Liver (tissue), 9 donors: Measurements from ENCODE around the gene TMEM270. TPM values are rescaled to one million over a fixed set of nuclear protein-coding genes. Genes with fewer than 3 reads are reported as not detected.

ENCODE experiments used
- DNase-seq: peaks from one replicate; pipeline ENCODE4 v3.0.0-alpha.2; 2017; ENCODE audit warnings: low spot score
- H3K27ac ChIP-seq, 2 donors: one replicate each; pipeline ENCODE4 v1.7.0; 2013; ENCODE audit warnings: inconsistent platforms in 2 of 2, low read length in 2 of 2, control low read depth in 1 of 2, low read depth in 1 of 2, mild to moderate bottlenecking in 1 of 2
- H3K27me3 ChIP-seq, 4 donors: one replicate each; pipeline versions ENCODE4 v1.6.1 to v1.7.0; 2013; ENCODE audit warnings: low read length in 3 of 4, inconsistent platforms in 1 of 4, mild to moderate bottlenecking in 1 of 4, moderate library complexity in 1 of 4; ENCODE audit not compliant: control insufficient read depth in 4 of 4, insufficient read depth in 4 of 4
- H3K36me3 ChIP-seq, 4 donors: one replicate each; pipeline versions ENCODE4 v1.6.1 to v1.7.0; 2013; ENCODE audit warnings: low read length in 3 of 4, mild to moderate bottlenecking in 3 of 4, low read depth in 1 of 4, moderate library complexity in 1 of 4; ENCODE audit not compliant: control insufficient read depth in 4 of 4, insufficient read depth in 3 of 4
- H3K4me1 ChIP-seq, 4 donors: one replicate each; pipeline versions ENCODE4 v1.6.1 to v1.7.0; 2013; ENCODE audit warnings: low read length in 3 of 4, mild to moderate bottlenecking in 3 of 4, moderate library complexity in 1 of 4; ENCODE audit not compliant: control insufficient read depth in 4 of 4, insufficient read depth in 4 of 4
- H3K4me3 ChIP-seq, 3 donors: one replicate each; pipeline versions ENCODE4 v1.6.1 to v1.7.0; 2013; ENCODE audit warnings: low read length in 3 of 3, control low read depth in 1 of 3, low read depth in 1 of 3, mild to moderate bottlenecking in 1 of 3
- H3K9ac ChIP-seq, 2 donors: one replicate each; pipeline ENCODE4 v1.7.0; 2013; ENCODE audit warnings: low read length in 2 of 2, mild to moderate bottlenecking in 2 of 2, moderate library complexity in 2 of 2, control low read depth in 1 of 2, low read depth in 1 of 2
- H3K9me3 ChIP-seq, 4 donors: one replicate each; pipeline versions ENCODE4 v1.6.1 to v1.7.0; 2013; ENCODE audit warnings: low read length in 3 of 4; ENCODE audit not compliant: control insufficient read depth in 4 of 4
- EGR1 ChIP-seq, 2 donors: IDR thresholded peaks; 2 replicates each; pipeline ENCODE4 v1.6.1; 2016 to 2018; ENCODE audit warnings: antibody characterized with exemption in 2 of 2, low read depth in 2 of 2
- FOXA1 ChIP-seq: IDR thresholded peaks from 2 replicates; pipeline ENCODE4 v1.6.1; 2016; ENCODE audit warnings: antibody characterized with exemption
- FOXA2 ChIP-seq: IDR thresholded peaks from 2 replicates; pipeline ENCODE4 v1.6.1; 2016; ENCODE audit warnings: antibody characterized with exemption
- GABPA ChIP-seq, 2 donors: IDR thresholded peaks in 1 of 2; conservative IDR thresholded peaks in 1 of 2; 2 replicates each; pipeline ENCODE4 v1.6.1; 2016; ENCODE audit warnings: antibody characterized with exemption in 2 of 2, mild to moderate bottlenecking in 1 of 2, moderate library complexity in 1 of 2
- HNF4G ChIP-seq: IDR thresholded peaks from 2 replicates; pipeline ENCODE4 v1.6.1; 2016; ENCODE audit warnings: antibody characterized with exemption
- JUND ChIP-seq, 2 donors: IDR thresholded peaks; 2 replicates each; pipeline ENCODE4 v1.6.1; 2016; ENCODE audit warnings: antibody characterized with exemption in 2 of 2
- NR2F2 ChIP-seq: IDR thresholded peaks from 2 replicates; pipeline ENCODE4 v1.6.1; 2016; ENCODE audit warnings: antibody characterized with exemption
- RXRA ChIP-seq, 2 donors: IDR thresholded peaks; 2 replicates each; pipeline ENCODE4 v1.6.1; 2017 to 2018; ENCODE audit warnings: antibody characterized with exemption in 2 of 2, mild to moderate bottlenecking in 1 of 2
- YY1 ChIP-seq: IDR thresholded peaks from 2 replicates; pipeline ENCODE4 v1.6.1; 2016; ENCODE audit warnings: antibody characterized with exemption, mild to moderate bottlenecking
- WGBS: extraction: QIAGEN DNeasy Blood & Tissue Kit; methylation state at CpG from one replicate; pipeline ENCODE4 v1.1.7; 2013; 5-methylcytosine and 5-hydroxymethylcytosine counted together
- polyA plus RNA-seq, 2 donors: library from polyadenylated mRNA; stranded (reverse) in 1 of 2; unstranded in 1 of 2; fragments of 200-250 nt in 1 of 2; fragments of >200 nt in 1 of 2; fragmentation: Nextera tagmentation in 1 of 2; extraction: Ambion mirVana in 1 of 2; gene quantifications; one replicate each; pipeline versions ENCODE4 v1.2.1 to v1.2.3, GENCODE V29; 2013 to 2015
- total RNA-seq, 2 donors: library from RNA; depleted of rRNA; stranded (reverse); fragments of >200 nt; gene quantifications; one replicate each; pipeline ENCODE4 v1.2.3, GENCODE V29; 2014
- TF ChIP-seq, protein P1 (sequence below): IDR thresholded peaks from 2 replicates; pipeline ENCODE4 v1.6.1; 2016; ENCODE audit warnings: antibody characterized with exemption
- TF ChIP-seq, protein P2 (sequence below): fragments of 150-350 bp; IDR thresholded peaks from 2 replicates; pipeline ENCODE4 v1.5.1; 2017; ENCODE audit warnings: improper control_type of control experiment, low read depth, low read length; ENCODE audit not compliant: missing input control
- TF ChIP-seq, protein P3 (sequence below): IDR thresholded peaks from 2 replicates; pipeline ENCODE4 v1.6.1; 2016; ENCODE audit warnings: antibody characterized with exemption
- TF ChIP-seq, protein P4 (sequence below): IDR thresholded peaks from 2 replicates; pipeline ENCODE4 v1.6.1; 2016; ENCODE audit warnings: antibody characterized with exemption, mild to moderate bottlenecking
- donor health status: healthy.
- donor health status: healthy.
- donor health status: healthy.
- donor health status: healthy.
- donor health status: healthy.

TMEM270 gene
- total and polyA plus RNA-seq, 4 donors: 0.09 TPM; not detected in 3

DNA sequence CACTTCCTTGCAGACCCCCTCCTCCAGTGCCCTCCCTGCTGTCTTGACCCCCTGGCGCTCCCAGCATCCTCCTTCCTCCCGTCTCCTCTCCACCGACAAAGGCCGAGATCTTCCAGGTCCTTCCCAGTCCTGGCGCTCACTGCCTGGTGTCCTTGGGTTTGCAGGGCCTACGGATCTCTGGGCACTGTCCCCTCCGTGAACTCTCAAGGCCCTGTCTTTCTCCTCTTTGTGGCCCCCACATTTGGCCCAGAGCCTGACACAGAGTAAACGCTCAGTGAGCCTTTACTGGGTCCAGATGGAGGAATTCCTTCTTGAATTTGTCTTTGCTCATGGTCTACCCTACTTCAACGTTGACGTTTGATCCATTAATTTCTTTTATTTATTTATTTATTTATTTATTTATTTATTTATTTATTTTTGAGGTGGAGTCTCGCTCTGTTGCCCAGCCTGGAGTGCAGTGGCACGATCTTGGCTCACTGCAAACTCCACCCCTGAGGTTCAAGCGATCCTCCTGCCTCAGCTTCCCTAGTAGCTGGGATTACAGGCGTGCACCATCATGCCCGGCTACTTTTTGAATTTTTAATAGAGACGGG is 29.7 kb downstream of the TMEM270 start (continued):
- no peak for TF ChIP-seq RXRA (IDR thresholded peaks at IDR 0.05)
- no peak for TF ChIP-seq EGR1 (IDR thresholded peaks at IDR 0.05; ENCODE audit: low read depth in 2 of 2)
- TF ChIP-seq YY1: no peak
- TF ChIP-seq NR2F2: no peak
- TF ChIP-seq, protein P1, sequence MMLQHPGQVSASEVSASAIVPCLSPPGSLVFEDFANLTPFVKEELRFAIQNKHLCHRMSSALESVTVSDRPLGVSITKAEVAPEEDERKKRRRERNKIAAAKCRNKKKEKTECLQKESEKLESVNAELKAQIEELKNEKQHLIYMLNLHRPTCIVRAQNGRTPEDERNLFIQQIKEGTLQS: no peak
- no peak for TF ChIP-seq JUND (IDR thresholded peaks at IDR 0.05)

DNA sequence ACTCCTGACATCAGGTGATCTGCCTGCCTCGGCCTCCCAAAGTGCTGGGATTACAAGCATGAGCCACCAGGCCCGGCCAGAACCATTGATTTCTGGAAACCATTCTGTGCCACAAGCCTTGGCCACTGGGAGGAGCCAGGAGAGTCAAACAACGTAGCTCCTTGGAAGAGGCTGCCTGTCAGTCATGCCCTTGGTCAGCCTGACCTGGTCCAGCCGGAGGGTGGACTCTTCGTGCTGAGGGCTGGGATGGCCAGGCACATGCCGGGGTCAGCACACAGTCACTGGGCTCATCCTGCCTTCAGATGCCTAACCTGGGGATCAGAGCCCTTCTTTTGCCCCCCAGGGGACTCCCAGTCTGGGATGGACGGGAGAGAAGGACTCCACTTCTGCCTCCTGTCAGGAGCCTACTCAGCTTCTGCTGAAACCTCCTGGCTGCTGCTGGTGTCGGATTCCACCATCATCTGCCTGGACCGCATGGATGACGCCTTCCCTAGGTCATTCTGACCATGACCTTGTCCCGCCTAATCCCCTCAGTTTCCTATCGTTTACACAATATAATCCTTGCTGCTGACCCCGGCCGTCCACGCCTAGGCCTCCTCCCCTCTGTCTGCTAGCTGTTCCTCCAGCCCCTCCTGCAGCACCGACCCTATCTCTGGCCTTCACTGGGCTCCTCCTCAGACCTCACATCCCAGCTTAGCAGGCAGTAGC is 30.4 kb downstream of the TMEM270 start:
- Histone ChIP-seq H3K27ac (no peak overlapping the region), H3K4me1 (peaks cover 0 to 6% (median 0%) of the 10 kb centered on the region in 4 donors), H3K9ac (no peak overlapping the region), H3K9me3 (no peaks in the 10 kb centered on the region), H3K36me3 (no peaks in the 10 kb centered on the region), H3K27me3 (no peaks in the 10 kb centered on the region), H3K4me3 (no peak overlapping the region)
- TF ChIP-seq FOXA2 (no peak), YY1 (no peak), RXRA (IDR thresholded peaks at IDR 0.05) (no peak), HNF4G (no peak), GABPA (IDR thresholded peaks at IDR 0.05 in 1 of 2, conservative IDR thresholded peaks at IDR 0.05 in 1 of 2) (no peak), FOXA1 (no peak)
- TF ChIP-seq, protein P2, sequence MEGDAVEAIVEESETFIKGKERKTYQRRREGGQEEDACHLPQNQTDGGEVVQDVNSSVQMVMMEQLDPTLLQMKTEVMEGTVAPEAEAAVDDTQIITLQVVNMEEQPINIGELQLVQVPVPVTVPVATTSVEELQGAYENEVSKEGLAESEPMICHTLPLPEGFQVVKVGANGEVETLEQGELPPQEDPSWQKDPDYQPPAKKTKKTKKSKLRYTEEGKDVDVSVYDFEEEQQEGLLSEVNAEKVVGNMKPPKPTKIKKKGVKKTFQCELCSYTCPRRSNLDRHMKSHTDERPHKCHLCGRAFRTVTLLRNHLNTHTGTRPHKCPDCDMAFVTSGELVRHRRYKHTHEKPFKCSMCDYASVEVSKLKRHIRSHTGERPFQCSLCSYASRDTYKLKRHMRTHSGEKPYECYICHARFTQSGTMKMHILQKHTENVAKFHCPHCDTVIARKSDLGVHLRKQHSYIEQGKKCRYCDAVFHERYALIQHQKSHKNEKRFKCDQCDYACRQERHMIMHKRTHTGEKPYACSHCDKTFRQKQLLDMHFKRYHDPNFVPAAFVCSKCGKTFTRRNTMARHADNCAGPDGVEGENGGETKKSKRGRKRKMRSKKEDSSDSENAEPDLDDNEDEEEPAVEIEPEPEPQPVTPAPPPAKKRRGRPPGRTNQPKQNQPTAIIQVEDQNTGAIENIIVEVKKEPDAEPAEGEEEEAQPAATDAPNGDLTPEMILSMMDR: no peak
- TF ChIP-seq, protein P3, sequence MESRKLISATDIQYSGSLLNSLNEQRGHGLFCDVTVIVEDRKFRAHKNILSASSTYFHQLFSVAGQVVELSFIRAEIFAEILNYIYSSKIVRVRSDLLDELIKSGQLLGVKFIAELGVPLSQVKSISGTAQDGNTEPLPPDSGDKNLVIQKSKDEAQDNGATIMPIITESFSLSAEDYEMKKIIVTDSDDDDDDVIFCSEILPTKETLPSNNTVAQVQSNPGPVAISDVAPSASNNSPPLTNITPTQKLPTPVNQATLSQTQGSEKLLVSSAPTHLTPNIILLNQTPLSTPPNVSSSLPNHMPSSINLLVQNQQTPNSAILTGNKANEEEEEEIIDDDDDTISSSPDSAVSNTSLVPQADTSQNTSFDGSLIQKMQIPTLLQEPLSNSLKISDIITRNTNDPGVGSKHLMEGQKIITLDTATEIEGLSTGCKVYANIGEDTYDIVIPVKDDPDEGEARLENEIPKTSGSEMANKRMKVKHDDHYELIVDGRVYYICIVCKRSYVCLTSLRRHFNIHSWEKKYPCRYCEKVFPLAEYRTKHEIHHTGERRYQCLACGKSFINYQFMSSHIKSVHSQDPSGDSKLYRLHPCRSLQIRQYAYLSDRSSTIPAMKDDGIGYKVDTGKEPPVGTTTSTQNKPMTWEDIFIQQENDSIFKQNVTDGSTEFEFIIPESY: no peak
- TF ChIP-seq, protein P4, sequence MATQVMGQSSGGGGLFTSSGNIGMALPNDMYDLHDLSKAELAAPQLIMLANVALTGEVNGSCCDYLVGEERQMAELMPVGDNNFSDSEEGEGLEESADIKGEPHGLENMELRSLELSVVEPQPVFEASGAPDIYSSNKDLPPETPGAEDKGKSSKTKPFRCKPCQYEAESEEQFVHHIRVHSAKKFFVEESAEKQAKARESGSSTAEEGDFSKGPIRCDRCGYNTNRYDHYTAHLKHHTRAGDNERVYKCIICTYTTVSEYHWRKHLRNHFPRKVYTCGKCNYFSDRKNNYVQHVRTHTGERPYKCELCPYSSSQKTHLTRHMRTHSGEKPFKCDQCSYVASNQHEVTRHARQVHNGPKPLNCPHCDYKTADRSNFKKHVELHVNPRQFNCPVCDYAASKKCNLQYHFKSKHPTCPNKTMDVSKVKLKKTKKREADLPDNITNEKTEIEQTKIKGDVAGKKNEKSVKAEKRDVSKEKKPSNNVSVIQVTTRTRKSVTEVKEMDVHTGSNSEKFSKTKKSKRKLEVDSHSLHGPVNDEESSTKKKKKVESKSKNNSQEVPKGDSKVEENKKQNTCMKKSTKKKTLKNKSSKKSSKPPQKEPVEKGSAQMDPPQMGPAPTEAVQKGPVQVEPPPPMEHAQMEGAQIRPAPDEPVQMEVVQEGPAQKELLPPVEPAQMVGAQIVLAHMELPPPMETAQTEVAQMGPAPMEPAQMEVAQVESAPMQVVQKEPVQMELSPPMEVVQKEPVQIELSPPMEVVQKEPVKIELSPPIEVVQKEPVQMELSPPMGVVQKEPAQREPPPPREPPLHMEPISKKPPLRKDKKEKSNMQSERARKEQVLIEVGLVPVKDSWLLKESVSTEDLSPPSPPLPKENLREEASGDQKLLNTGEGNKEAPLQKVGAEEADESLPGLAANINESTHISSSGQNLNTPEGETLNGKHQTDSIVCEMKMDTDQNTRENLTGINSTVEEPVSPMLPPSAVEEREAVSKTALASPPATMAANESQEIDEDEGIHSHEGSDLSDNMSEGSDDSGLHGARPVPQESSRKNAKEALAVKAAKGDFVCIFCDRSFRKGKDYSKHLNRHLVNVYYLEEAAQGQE: no peak
- no peak for DNase-seq
- 86% methylated on average over 16 of the region's 16 CpGs for WGBS
